ENCODE data around the gene KCNK1.

Gene KCNK1

GRCh38 chr1:233704170-233704897 lies 90.4 kb downstream of the KCNK1 start:
- peak overlapping the region; percentile 28 for H3K9ac ChIP-seq (ENCODE audit: low read length)
- no peaks in the 10 kb centered on the region for H3K36me3 ChIP-seq (ENCODE audit: control insufficient read depth, insufficient read depth, low read length)
- no peak overlapping the region for H3K4me3 ChIP-seq (ENCODE audit: low read length)
- H3K27me3 ChIP-seq (ENCODE audit: control insufficient read depth, insufficient read depth, low read length): no peaks in the 10 kb centered on the region
- H3K9me3 ChIP-seq (ENCODE audit: control insufficient read depth, low read length): no peaks in the 10 kb centered on the region
- H3K4me1 ChIP-seq (ENCODE audit: control insufficient read depth, insufficient read depth, low read length): peaks cover 16% of the 10 kb centered on the region

DNA sequence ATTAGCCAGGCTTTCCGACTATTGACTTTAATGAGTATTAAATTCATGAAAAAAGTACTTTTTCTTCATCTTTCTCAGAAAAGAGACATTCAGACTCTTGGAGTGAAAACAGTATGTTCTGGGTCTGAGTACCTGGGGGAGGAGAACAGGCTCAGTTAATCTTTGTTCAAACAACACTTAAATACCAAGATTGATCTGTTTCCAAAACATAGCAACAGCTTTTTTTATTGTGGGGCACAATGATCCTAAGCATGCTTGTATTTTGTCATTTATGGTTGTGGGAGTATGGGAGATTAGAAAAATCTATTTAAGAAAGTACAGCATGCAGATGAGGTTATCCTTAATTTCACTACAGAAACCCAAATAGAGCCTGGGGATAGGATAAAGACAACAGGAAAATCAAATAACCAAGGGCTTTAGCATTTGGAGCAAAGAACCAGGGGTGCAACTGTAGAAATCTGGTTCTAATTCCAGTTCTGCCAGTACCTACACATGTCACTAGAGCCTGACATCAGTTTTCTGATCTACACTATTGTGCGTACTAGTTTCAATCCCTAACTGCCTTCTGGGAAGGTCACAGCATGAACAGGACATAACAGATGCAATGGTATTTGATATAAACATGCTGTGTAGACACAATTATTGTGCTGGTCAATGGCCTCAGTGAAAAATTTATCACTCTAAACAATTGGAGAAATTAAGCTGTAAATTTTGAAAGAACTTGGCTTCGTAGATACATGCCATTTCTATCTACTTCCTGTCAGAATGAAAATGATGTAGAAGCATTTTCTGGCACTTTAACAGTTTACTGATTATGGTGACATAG lies 91.2 kb downstream of the KCNK1 start:
- peaks cover 16% of the 10 kb centered on the region for H3K4me1 ChIP-seq (ENCODE audit: control insufficient read depth, insufficient read depth, low read length)
- no peaks in the 10 kb centered on the region for H3K27me3 ChIP-seq (ENCODE audit: control insufficient read depth, insufficient read depth, low read length)
- H3K9ac ChIP-seq (ENCODE audit: low read length): peak overlapping the region; percentile 76
- H3K4me3 ChIP-seq (ENCODE audit: low read length): peak overlapping the region; percentile 5
- H3K9me3 ChIP-seq (ENCODE audit: control insufficient read depth, low read length): no peaks in the 10 kb centered on the region
- H3K36me3 ChIP-seq (ENCODE audit: control insufficient read depth, insufficient read depth, low read length): no peaks in the 10 kb centered on the region

GRCh38 chr1:233707153-233707879 lies 93.4 kb downstream of the KCNK1 start:
- Histone ChIP-seq H3K9ac (ENCODE audit: low read length) (peak overlapping the region; percentile 76), H3K36me3 (ENCODE audit: control insufficient read depth, insufficient read depth, low read length) (no peaks in the 10 kb centered on the region), H3K4me3 (ENCODE audit: low read length) (peak overlapping the region; percentile 44), H3K27me3 (ENCODE audit: control insufficient read depth, insufficient read depth, low read length) (no peaks in the 10 kb centered on the region), H3K4me1 (ENCODE audit: control insufficient read depth, insufficient read depth, low read length) (peaks cover 16% of the 10 kb centered on the region), H3K9me3 (ENCODE audit: control insufficient read depth, low read length) (no peaks in the 10 kb centered on the region)

DNA sequence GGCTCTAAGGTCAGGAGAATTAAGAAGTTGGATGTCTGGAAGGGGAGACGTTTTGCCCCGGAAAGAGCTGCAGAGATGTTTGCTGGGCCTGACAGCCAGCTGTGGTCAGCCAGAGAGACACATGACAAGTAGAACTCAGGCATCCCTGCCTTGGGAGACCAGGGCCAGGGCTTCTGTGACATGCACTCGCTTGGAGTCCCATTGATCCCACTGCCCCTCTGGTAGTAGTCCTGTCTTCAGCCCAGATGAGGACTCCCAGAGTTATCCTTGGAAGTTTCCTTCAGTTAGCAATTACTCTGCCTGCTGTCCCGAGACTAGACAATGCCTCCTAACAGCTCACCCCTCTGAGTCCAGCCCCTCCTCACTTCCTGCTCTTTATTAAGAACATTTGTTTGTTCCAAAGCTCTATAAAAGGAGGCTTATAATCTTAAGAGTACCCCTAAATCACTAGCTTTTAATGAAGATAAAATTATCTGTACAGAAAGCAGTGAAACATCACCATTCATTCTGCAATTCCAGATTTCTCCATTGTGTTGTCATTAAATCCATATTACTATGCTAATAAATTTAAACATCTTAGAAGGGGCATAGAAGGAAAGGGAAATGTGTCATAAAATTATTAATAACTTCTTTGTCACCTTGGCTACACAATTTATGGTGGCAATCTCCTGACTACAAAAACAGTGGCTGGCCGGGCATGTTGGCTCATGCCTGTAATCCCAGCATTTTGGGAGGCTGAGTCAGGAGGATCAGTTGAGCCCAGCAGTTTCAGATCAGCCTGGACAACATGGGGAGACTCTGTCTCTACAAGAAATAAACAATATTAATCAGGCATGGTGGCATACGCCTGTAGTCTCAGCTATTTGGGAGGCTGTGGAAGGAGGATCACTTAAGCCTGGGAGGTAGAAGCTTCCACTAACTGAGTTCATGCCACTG lies 94.2 kb downstream of the KCNK1 start:
- H3K4me1 ChIP-seq (ENCODE audit: control insufficient read depth, insufficient read depth, low read length): peaks cover 15% of the 10 kb centered on the region
- no peaks in the 10 kb centered on the region for H3K9me3 ChIP-seq (ENCODE audit: control insufficient read depth, low read length)
- H3K36me3 ChIP-seq (ENCODE audit: control insufficient read depth, insufficient read depth, low read length): no peaks in the 10 kb centered on the region
- no peaks in the 10 kb centered on the region for H3K27me3 ChIP-seq (ENCODE audit: control insufficient read depth, insufficient read depth, low read length)
- H3K9ac ChIP-seq (ENCODE audit: low read length): peak overlapping the region; percentile 26
- no peak overlapping the region for H3K4me3 ChIP-seq (ENCODE audit: low read length)

GRCh38 chr1:233710031-233710430 lies 96.1 kb downstream of the KCNK1 start:
- Histone ChIP-seq H3K27me3 (ENCODE audit: control insufficient read depth, insufficient read depth, low read length) (no peaks in the 10 kb centered on the region), H3K4me3 (ENCODE audit: low read length) (no peak overlapping the region), H3K9me3 (ENCODE audit: control insufficient read depth, low read length) (no peaks in the 10 kb centered on the region), H3K36me3 (ENCODE audit: control insufficient read depth, insufficient read depth, low read length) (no peaks in the 10 kb centered on the region), H3K4me1 (ENCODE audit: control insufficient read depth, insufficient read depth, low read length) (peaks cover 30% of the 10 kb centered on the region), H3K9ac (ENCODE audit: low read length) (no peak overlapping the region)

DNA sequence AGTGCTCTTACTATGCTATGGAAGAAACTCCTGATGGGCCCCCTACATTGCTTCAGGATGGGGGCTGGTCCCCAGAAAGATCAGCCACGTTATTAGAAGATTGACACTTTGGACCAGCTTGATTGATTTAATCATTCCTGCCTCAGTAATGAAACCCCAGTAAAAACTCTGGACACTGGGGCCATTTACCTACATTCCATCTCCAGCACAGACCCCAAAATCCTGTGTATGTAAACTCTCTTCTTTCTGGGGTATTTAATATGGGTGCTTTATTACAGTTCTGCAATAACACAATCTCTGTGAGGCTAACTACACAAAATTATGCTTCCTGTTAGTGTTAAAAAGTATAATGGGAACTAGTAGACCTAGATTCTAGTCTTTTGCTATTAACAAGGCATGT lies 96.6 kb downstream of the KCNK1 start:
- no peaks in the 10 kb centered on the region for H3K9me3 ChIP-seq (ENCODE audit: control insufficient read depth, low read length)
- no peak overlapping the region for H3K4me3 ChIP-seq (ENCODE audit: low read length)
- H3K4me1 ChIP-seq (ENCODE audit: control insufficient read depth, insufficient read depth, low read length): peaks cover 35% of the 10 kb centered on the region
- H3K27me3 ChIP-seq (ENCODE audit: control insufficient read depth, insufficient read depth, low read length): no peaks in the 10 kb centered on the region
- H3K36me3 ChIP-seq (ENCODE audit: control insufficient read depth, insufficient read depth, low read length): no peaks in the 10 kb centered on the region
- H3K9ac ChIP-seq (ENCODE audit: low read length): no peak overlapping the region

DNA sequence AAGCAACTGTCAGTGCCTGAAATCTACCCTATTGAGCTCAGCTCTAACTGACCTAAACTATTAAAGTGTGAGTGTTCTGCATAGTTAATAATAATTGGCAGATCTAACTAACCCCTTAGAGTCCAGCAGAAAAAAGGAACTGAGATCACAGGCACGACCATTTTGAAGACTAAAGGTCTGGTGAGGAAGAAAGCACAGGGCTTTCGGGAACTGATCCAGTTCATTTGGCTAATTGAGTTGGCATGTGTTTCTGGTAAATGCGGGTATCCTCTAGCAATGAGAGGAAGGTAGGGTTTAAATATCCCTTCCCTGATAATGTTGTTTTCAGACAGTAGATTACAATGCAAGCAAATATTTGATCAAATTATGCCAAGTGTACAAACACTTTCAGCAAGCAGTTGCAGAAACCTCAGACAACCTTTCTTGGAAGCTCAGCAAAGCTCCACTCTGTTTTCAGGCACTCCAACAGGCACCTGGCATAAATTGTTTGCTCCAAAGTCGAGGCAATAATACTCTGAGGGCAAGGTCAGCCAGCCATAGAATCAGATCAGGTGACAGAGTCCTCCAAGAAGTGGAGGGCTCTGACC lies 100.8 kb downstream of the KCNK1 start:
- H3K4me1 ChIP-seq (ENCODE audit: control insufficient read depth, insufficient read depth, low read length): peaks cover 33% of the 10 kb centered on the region
- no peaks in the 10 kb centered on the region for H3K27me3 ChIP-seq (ENCODE audit: control insufficient read depth, insufficient read depth, low read length)
- peaks cover 6% of the 10 kb centered on the region for H3K9me3 ChIP-seq (ENCODE audit: control insufficient read depth, low read length)
- no peak overlapping the region for H3K9ac ChIP-seq (ENCODE audit: low read length)
- H3K36me3 ChIP-seq (ENCODE audit: control insufficient read depth, insufficient read depth, low read length): no peaks in the 10 kb centered on the region
- H3K4me3 ChIP-seq (ENCODE audit: low read length): no peak overlapping the region

- no peaks in the 10 kb centered on the region for H3K27me3 ChIP-seq (ENCODE audit: control insufficient read depth, insufficient read depth, low read length)
- no peak overlapping the region for H3K9ac ChIP-seq (ENCODE audit: low read length)
- H3K36me3 ChIP-seq (ENCODE audit: control insufficient read depth, insufficient read depth, low read length): no peaks in the 10 kb centered on the region
- H3K4me1 ChIP-seq (ENCODE audit: control insufficient read depth, insufficient read depth, low read length): peaks cover 33% of the 10 kb centered on the region
- H3K4me3 ChIP-seq (ENCODE audit: low read length): no peak overlapping the region
- H3K9me3 ChIP-seq (ENCODE audit: control insufficient read depth, low read length): peaks cover 6% of the 10 kb centered on the region
These were observed 104.2 kb downstream of the KCNK1 start for GRCh38 chr1:233718057-233718456.

GRCh38 chr1:233719655-233720341 lies 105.9 kb downstream of the KCNK1 start:
- Histone ChIP-seq H3K4me1 (ENCODE audit: control insufficient read depth, insufficient read depth, low read length) (peaks cover 20% of the 10 kb centered on the region), H3K4me3 (ENCODE audit: low read length) (no peak overlapping the region), H3K9me3 (ENCODE audit: control insufficient read depth, low read length) (peaks cover 6% of the 10 kb centered on the region), H3K36me3 (ENCODE audit: control insufficient read depth, insufficient read depth, low read length) (no peaks in the 10 kb centered on the region), H3K27me3 (ENCODE audit: control insufficient read depth, insufficient read depth, low read length) (no peaks in the 10 kb centered on the region), H3K9ac (ENCODE audit: low read length) (no peak overlapping the region)

DNA sequence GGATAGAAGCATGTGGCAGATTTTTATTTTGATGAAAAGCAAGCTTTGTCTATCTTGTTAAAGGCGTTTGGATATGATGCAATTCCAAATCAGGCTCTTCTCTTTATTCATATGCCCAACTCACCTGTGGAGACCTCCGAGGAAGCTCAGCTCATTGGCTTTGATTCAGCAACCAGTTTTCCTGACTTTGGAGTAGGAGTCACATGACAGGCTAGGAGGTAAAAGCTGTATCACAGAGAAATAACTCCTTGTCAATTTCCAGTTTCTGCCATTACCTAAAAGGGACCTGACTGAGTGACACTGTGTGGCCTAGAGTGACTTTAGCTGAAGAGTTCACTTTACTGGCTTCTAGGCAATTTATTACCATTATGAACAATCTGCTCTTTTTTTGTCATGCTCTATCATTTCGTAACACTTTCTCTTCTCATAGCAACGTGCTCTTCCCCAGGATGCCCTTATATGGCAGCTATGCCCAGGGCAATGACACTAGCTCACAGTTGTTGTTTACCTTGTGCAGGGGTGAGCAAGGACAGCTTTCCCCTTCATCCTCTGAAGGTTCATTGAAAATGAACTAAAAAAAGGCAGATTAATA lies 107.2 kb downstream of the KCNK1 start:
- no peak overlapping the region for H3K9ac ChIP-seq (ENCODE audit: low read length)
- no peaks in the 10 kb centered on the region for H3K36me3 ChIP-seq (ENCODE audit: control insufficient read depth, insufficient read depth, low read length)
- no peaks in the 10 kb centered on the region for H3K27me3 ChIP-seq (ENCODE audit: control insufficient read depth, insufficient read depth, low read length)
- H3K9me3 ChIP-seq (ENCODE audit: control insufficient read depth, low read length): peaks cover 6% of the 10 kb centered on the region
- H3K4me1 ChIP-seq (ENCODE audit: control insufficient read depth, insufficient read depth, low read length): peaks cover 7% of the 10 kb centered on the region
- H3K4me3 ChIP-seq (ENCODE audit: low read length): no peak overlapping the region
